ENCODE data around the gene SGMS1.

GRCh38 chr10:50347394-50347802 lies 276.4 kb downstream of the SGMS1 start:
- no peak for TF ChIP-seq NPAS2 (CRISPR knock-in tag; IDR thresholded peaks at IDR 0.05; ENCODE audit: borderline replicate concordance)
- no peak for TF ChIP-seq PHF8 (IDR thresholded peaks at IDR 0.05; ENCODE audit: borderline replicate concordance, low read depth)
- no peak for TF ChIP-seq CTCF (IDR thresholded peaks at IDR 0.05)
- no peak for TF ChIP-seq POLR2A (IDR thresholded peaks at IDR 0.05; ENCODE audit: low read length)
- TF ChIP-seq REST (IDR thresholded peaks at IDR 0.05): no peak
- no peak for TF ChIP-seq SREBF2 (IDR thresholded peaks at IDR 0.05)
- no peak for TF ChIP-seq MAX (IDR thresholded peaks at IDR 0.05)
- TF ChIP-seq CHD2 (IDR thresholded peaks at IDR 0.05; ENCODE audit: low read length, partially characterized antibody): no peak
- no peak for TF ChIP-seq E2F6 (IDR thresholded peaks at IDR 0.05; ENCODE audit: borderline replicate concordance, low read depth)
- no peak for TF ChIP-seq CHD4 (IDR thresholded peaks at IDR 0.05; ENCODE audit: borderline replicate concordance)
- TF ChIP-seq RFX5 (IDR thresholded peaks at IDR 0.05): no peak
- TF ChIP-seq MAFK (IDR thresholded peaks at IDR 0.05; ENCODE audit: partially characterized antibody): no peak
- no peak for TF ChIP-seq MAZ (IDR thresholded peaks at IDR 0.05; ENCODE audit: borderline replicate concordance, low read depth, low read length)
- TF ChIP-seq EP300 (IDR thresholded peaks at IDR 0.05): no peak

All from A549 (cell line).